ENCODE measurements around the gene SYP. TPM values are rescaled to one million over a fixed set of nuclear protein-coding genes. Genes with fewer than 3 reads are reported as not detected.
"Not testable (repeated sequence)": the region's sequence is repeated elsewhere in the genome, so short reads cannot be mapped to it uniquely, and the experiment has no call there.

The SYP gene
- total RNA-seq, 1 donor from 2014 or later: 1.5 TPM

- intact Hi-C loops (cut with micrococcal nuclease): no loop called here
- peak; percentile 45 for ATAC-seq
- DNase-seq: no peak
Observed at GRCh38 chrX:49155243-49155899, 44.6 kb downstream of the SYP start.

- ATAC-seq (no peak), DNase-seq (no peak)
- intact Hi-C loops (cut with micrococcal nuclease): no loop called here
Observed at GRCh38 chrX:49153467-49153866, 46.5 kb downstream of the SYP start.

GRCh38 chrX:49149291-49149690 lies 50.7 kb downstream of the SYP start:
- intact Hi-C loops (cut with micrococcal nuclease); DNase-seq; ATAC-seq: not testable (repeated sequence)

GRCh38 chrX:49148390-49149100 lies 51.4 kb downstream of the SYP start:
- ATAC-seq; DNase-seq; intact Hi-C loops (cut with micrococcal nuclease): not testable (repeated sequence)

- ATAC-seq: no peak
- intact Hi-C loops (cut with micrococcal nuclease): no loop called here
Observed at GRCh38 chrX:49147936-49148335, 52.1 kb downstream of the SYP start.

GRCh38 chrX:49147282-49147681 lies 52.7 kb downstream of the SYP start:
- ATAC-seq: no peak
- no peak for DNase-seq
- intact Hi-C loops (cut with micrococcal nuclease): no loop called here

More at GRCh38 chrX:49147936-49148335, 52.1 kb downstream of the SYP start:
- DNase-seq: no peak

GRCh38 chrX:49143154-49143553 lies 56.8 kb downstream of the SYP start:
- intact Hi-C loops (cut with micrococcal nuclease); ATAC-seq; DNase-seq: not testable (repeated sequence)

GRCh38 chrX:49142264-49142663 lies 57.7 kb downstream of the SYP start:
- DNase-seq; intact Hi-C loops (cut with micrococcal nuclease); ATAC-seq: not testable (repeated sequence)

GRCh38 chrX:49139713-49140112 lies 60.3 kb downstream of the SYP start:
- intact Hi-C loops (cut with micrococcal nuclease): no loop called here
- DNase-seq: no peak
- no peak for ATAC-seq

Other genes starting within 250 kb of the SYP start
- gene OTUD5, start 242.6 kb downstream of the SYP start, total RNA-seq: 18.9 TPM
- gene KCND1, start 228.3 kb downstream of the SYP start, total RNA-seq: 0.47 TPM
- gene GRIPAP1, start 197.9 kb downstream of the SYP start, total RNA-seq: 18.1 TPM
- 18.5 TPM for gene TFE3, start 156.8 kb downstream of the SYP start, total RNA-seq
- gene CCDC120, start 141.2 kb downstream of the SYP start, total RNA-seq: 1.7 TPM
- 6.3 TPM for gene PRAF2, start 126.2 kb downstream of the SYP start, total RNA-seq
- gene WDR45, start 120.3 kb downstream of the SYP start, total RNA-seq: 65.4 TPM
- 18.9 TPM for gene GPKOW, start 76.5 kb downstream of the SYP start, total RNA-seq
- 3.8 TPM for gene MAGIX, start 37.4 kb downstream of the SYP start, total RNA-seq
- 62.3 TPM for gene PLP2, start 28.3 kb downstream of the SYP start, total RNA-seq
- 12.7 TPM for gene PRICKLE3, start 13.8 kb downstream of the SYP start, total RNA-seq
- gene CACNA1F, start 33.1 kb upstream of the SYP start, total RNA-seq: 0.47 TPM
- 12.3 TPM for gene CCDC22, start 35.3 kb upstream of the SYP start, total RNA-seq
- not detected for gene FOXP3, start 64.5 kb upstream of the SYP start, total RNA-seq
- 22.1 TPM for gene PPP1R3F, start 69.6 kb upstream of the SYP start, total RNA-seq
- not detected for gene GAGE10, start 103.5 kb upstream of the SYP start, total RNA-seq
- gene GAGE12J, start 121.8 kb upstream of the SYP start, total RNA-seq: not detected
- gene GAGE13, start 131.4 kb upstream of the SYP start, total RNA-seq: not detected